Endothelial cell of umbilical vein (primary cell): Measurements from ENCODE around the gene BAD. TPM values are rescaled to one million over a fixed set of nuclear protein-coding genes. Genes with fewer than 3 reads are reported as not detected.
"Not testable (repeated sequence)": the region's sequence is repeated elsewhere in the genome, so short reads cannot be mapped to it uniquely, and the experiment has no call there.

ENCODE experiments used
- BruUV-seq: library from RNA; stranded (reverse); fragments of 400-500 nt; replicated peaks from 2 replicates; lab custom pipeline; 2021; lab: Mats Ljungman, UMichigan
- CTCF ChIA-PET: fragments of 300-600, 350-600 bp; sonication (Branson Sonifier 250); formaldehyde crosslinking; loops from one replicate; lab custom pipeline; 2021; ENCODE audit warnings: antibody characterized with exemption, inconsistent platforms; lab: Charles Lee
- POLR2A ChIA-PET: fragments of 300-600, 350-600 bp; sonication (Branson Sonifier 250); formaldehyde crosslinking; loops from one replicate; lab custom pipeline; 2021; ENCODE audit warnings: antibody characterized with exemption, inconsistent platforms; lab: Charles Lee
- DNase-seq: peaks from one replicate; pipeline ENCODE4 v3.0.0-alpha.2; 2011; ENCODE audit warnings: low read depth, low spot score
- FAIRE-seq: peaks from 2 replicates; lab custom pipeline; 2011; peaks lifted over from hg19 to GRCh38; lab: Jason Lieb, UNC
- H2AFZ ChIP-seq: 2 replicates; pipeline ENCODE4 v1.6.0; 2012; ENCODE audit warnings: low read depth, low read length, control low read depth, inconsistent platforms
- H3K27ac ChIP-seq: 2 replicates; pipeline ENCODE4 v1.5.1; 2011; ENCODE audit warnings: low read depth, mild to moderate bottlenecking, control low read depth, low read length, moderate library complexity; ENCODE audit not compliant: insufficient read depth
- H3K27me3 ChIP-seq, 2 experiments: 2 replicates each; pipeline versions ENCODE4 v1.6.0 to v1.6.1; 2011; ENCODE audit warnings: low read length in 2 of 2, mixed read lengths in 1 of 2; ENCODE audit not compliant: control insufficient read depth in 2 of 2, insufficient read depth in 2 of 2
- H3K36me3 ChIP-seq, 2 experiments: 2 replicates in 1 of 2; 3 replicates in 1 of 2; pipeline ENCODE4 v1.5.1; 2011; ENCODE audit warnings: low read length in 2 of 2, mild to moderate bottlenecking in 1 of 2, moderate library complexity in 1 of 2; ENCODE audit not compliant: control insufficient read depth in 2 of 2, insufficient read depth in 2 of 2; ENCODE audit errors: extremely low read depth in 1 of 2
- H3K4me1 ChIP-seq: 3 replicates; pipeline ENCODE4 v1.5.1; 2011; ENCODE audit warnings: mild to moderate bottlenecking, low read length; ENCODE audit not compliant: control insufficient read depth, insufficient read depth; ENCODE audit errors: extremely low read depth
- H3K4me2 ChIP-seq: 2 replicates; pipeline ENCODE4 v1.6.1; 2011; ENCODE audit warnings: low read length, control low read depth, mixed read lengths; ENCODE audit not compliant: insufficient read depth
- H3K4me3 ChIP-seq, 3 experiments: fragments of 200-600 bp in 1 of 3; sonication (generic), shearing (Covaris generic) in 1 of 3; replicated peaks in 1 of 3; 2 replicates each; pipeline ENCODE4 v1.5.1; 2011 to 2016; ENCODE audit warnings: control low read depth in 3 of 3, low read length in 3 of 3, mild to moderate bottlenecking in 2 of 3, inconsistent platforms in 1 of 3, low read depth in 1 of 3, moderate library complexity in 1 of 3; ENCODE audit not compliant: insufficient read depth in 1 of 3
- H3K79me2 ChIP-seq: 2 replicates; pipeline ENCODE4 v1.6.0; 2012; ENCODE audit warnings: low read length, inconsistent platforms; ENCODE audit not compliant: control insufficient read depth, insufficient read depth
- H3K9ac ChIP-seq: replicated peaks from 2 replicates; pipeline ENCODE3; 2011; ENCODE audit warnings: low read length, control low read depth; ENCODE audit not compliant: insufficient read depth; ENCODE audit errors: extremely low read depth
- H3K9me1 ChIP-seq: replicated peaks from 3 replicates; pipeline ENCODE4 v1.6.0; 2011; ENCODE audit warnings: mild to moderate bottlenecking, low read length; ENCODE audit not compliant: control insufficient read depth, insufficient read depth; ENCODE audit errors: extremely low read depth
- H3K9me3 ChIP-seq: replicated peaks from 2 replicates; pipeline ENCODE4 v1.5.1; 2012; ENCODE audit warnings: low read length, inconsistent platforms; ENCODE audit not compliant: control insufficient read depth, insufficient read depth
- H4K20me1 ChIP-seq: replicated peaks from 2 replicates; pipeline ENCODE3; 2011; ENCODE audit warnings: mild to moderate bottlenecking, low read length; ENCODE audit not compliant: control insufficient read depth, insufficient read depth; ENCODE audit errors: extremely low read depth
- EZH2 ChIP-seq: IDR thresholded peaks from 2 replicates; pipeline ENCODE4 v1.6.1; 2012; ENCODE audit warnings: borderline replicate concordance, low read depth, mild to moderate bottlenecking, moderate library complexity, low read length, inconsistent platforms; ENCODE audit not compliant: severe bottlenecking
- FOS ChIP-seq: IDR thresholded peaks from 2 replicates; pipeline ENCODE4 v1.6.1; 2011; ENCODE audit warnings: mild to moderate bottlenecking, low read length, moderate library complexity, borderline replicate concordance; ENCODE audit not compliant: insufficient read depth
- GATA2 ChIP-seq: IDR thresholded peaks from 2 replicates; pipeline ENCODE4 v1.7.0; 2011; ENCODE audit warnings: low read depth, mild to moderate bottlenecking, moderate library complexity, mixed read lengths, low read length; ENCODE audit not compliant: insufficient read length, insufficient read depth
- JUN ChIP-seq: IDR thresholded peaks from 2 replicates; pipeline ENCODE4 v1.6.1; 2011; ENCODE audit warnings: borderline replicate concordance, low read depth; ENCODE audit not compliant: insufficient read length, insufficient read depth
- MYC ChIP-seq: IDR thresholded peaks from one replicate; pipeline ENCODE4 v1.6.1; 2011; ENCODE audit warnings: mild to moderate bottlenecking, low read depth, low read length
- POLR2A ChIP-seq: IDR thresholded peaks from 2 replicates; pipeline ENCODE4 v1.6.1; 2012; ENCODE audit warnings: low read depth, mild to moderate bottlenecking, control low read depth, low read length
- POLR2AphosphoS5 ChIP-seq: IDR thresholded peaks from 2 replicates; pipeline ENCODE4 v1.6.1; 2012; ENCODE audit warnings: low read depth, mild to moderate bottlenecking, control low read depth, low read length, moderate library complexity; ENCODE audit not compliant: insufficient read depth
- dilution Hi-C: fragments of 300-500 bp; cut with MboI; formaldehyde crosslinking; loops from one replicate; pipeline ENCODE4 v1.15.0; 2019; ENCODE audit warnings: low sequenced_read_pairs; ENCODE audit not compliant: extremely low pct_ligation_motif_present
- intact Hi-C: fragments of 100-400 bp; cut with micrococcal nuclease; formaldehyde crosslinking; loops from one replicate; pipeline ENCODE4 v1.10.0; 2022
- polyA plus RNA-seq, 4 experiments: library from polyadenylated mRNA; depleted of rRNA in 3 of 4; stranded (reverse) in 3 of 4; unstranded in 1 of 4; fragments of >200 nt; gene quantifications; 2 replicates each; pipeline versions ENCODE4 v1.2.1 to v1.2.3, GENCODE V29; 2011 to 2012; ENCODE audit warnings: missing spikeins in 1 of 4
- total RNA-seq: library from RNA; stranded (reverse); gene quantifications from 2 replicates; pipeline ENCODE4 v1.2.3, GENCODE V29; 2021

BAD gene
- total and polyA plus RNA-seq, 2 donors (not counting 3 experiments of a cell fraction or from before 2014, with no cell fraction given) = 65.3 to 88.0 TPM

DNA sequence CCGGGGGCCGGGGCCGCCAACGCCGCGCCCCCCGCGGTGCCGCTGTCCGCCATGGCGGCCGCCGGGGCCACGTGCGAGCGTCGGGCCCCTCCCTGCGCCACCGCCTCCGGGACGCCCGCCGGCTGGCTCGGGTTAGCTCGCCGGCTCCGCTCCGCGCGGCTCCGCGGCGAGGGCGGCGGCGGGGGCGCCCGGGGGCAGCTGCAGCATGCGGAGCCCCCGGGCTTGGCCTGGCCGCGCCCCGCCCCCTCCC is 37.9 kb downstream of the BAD start:
- Histone ChIP-seq H3K4me3 (peak overlapping the region in 1 of 3 experiments; percentile 78), H3K4me1 (peaks cover 23% of the 10 kb centered on the region), H3K79me2 (peaks cover 40% of the 10 kb centered on the region), H3K36me3 (peaks cover 0 to 12% of the 10 kb centered on the region in 2 experiments)
- ChIA-PET POLR2A (interaction anchor here (0.6 to 2.2 kb wide), 2 partner anchors 17 to 22 kb away, joined by 4 to 10 read pairs; no protein-coding TSS in a partner anchor), CTCF (interaction anchor here (1.0 to 5.0 kb wide), 8 partner anchors 21 to 85 kb away, joined by 4 to 36 read pairs (median 6); partner anchors contain the start of genes CATSPERZ, ESRRA, PRDX5 and STIP1)
- H4K20me1 ChIP-seq, DNase-seq, H3K9me1 ChIP-seq, H3K9me3 ChIP-seq, FAIRE-seq, H2AFZ ChIP-seq, H3K27ac ChIP-seq, H3K9ac ChIP-seq, H3K27me3 ChIP-seq, dilution Hi-C loops, BruUV-seq, H3K4me2 ChIP-seq: not testable (repeated sequence)
- intact Hi-C loops = loop anchor here (2.0 kb wide), 1 partner anchor 38 kb away; the partner anchor contains the start of genes BAD and GPR137
- TF ChIP-seq POLR2AphosphoS5 = peak; percentile 40

DNA sequence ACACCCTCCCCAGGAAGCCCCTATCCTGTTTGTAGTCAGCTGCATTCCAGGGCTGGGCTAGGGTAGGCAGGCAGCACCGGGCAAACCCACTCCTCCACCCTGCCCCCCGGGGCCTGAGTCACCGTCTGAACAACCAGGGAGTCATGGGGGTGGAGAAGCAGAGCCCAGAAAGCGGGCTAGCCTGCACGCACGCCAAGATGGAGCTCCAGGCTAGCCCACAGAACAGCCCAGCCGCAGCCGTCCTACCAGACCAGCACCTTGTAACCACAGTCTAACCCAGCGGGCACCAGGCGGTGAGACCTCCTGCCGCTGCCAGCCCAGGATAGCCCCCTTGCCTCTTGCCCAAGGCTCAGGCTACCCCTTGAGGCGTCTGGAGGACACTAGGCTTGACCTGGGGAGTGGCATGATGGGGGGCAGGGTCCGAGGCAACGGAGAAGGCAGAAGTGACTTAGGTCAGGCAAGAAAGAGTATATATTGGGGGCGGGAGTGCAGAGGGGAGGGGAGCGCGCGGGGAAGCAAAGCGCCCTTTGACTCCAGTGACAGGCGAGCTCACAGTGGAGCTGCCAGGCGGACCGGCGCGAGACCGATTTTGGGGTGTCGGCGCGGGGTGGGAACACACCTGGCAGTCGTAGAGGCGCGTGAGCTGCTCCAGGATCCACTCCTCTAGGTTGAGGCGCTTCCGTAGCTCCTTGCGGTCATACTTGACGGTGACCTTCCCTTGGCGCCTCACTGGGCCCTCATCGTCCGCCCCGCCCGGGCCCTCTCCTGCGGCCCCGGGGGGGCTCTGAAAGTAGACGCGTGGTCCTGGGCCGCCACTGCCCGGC is 38.5 kb downstream of the BAD start:
- Histone ChIP-seq H3K4me3 (peak overlapping the region; percentile 67 to 78 (median 73)), H3K36me3 (peaks cover 0 to 12% of the 10 kb centered on the region in 2 experiments), H3K4me1 (peaks cover 23% of the 10 kb centered on the region), H3K4me2 (no peak overlapping the region), H3K27me3 (no peaks in the 10 kb centered on the region), H3K9me1 (no peaks in the 10 kb centered on the region), H2AFZ (no peak overlapping the region), H3K79me2 (peaks cover 40% of the 10 kb centered on the region), H4K20me1 (no peaks in the 10 kb centered on the region), H3K27ac (peak overlapping the region; percentile 47), H3K9ac (peak overlapping the region; percentile 67), H3K9me3 (no peaks in the 10 kb centered on the region)
- TF ChIP-seq GATA2 (no peak), POLR2A (peak; percentile 97), EZH2 (no peak), POLR2AphosphoS5 (peak; percentile 97), MYC (peak; percentile 24), JUN (peak; percentile 8), FOS (peak; percentile 92)
- dilution Hi-C loops = no loop called here
- ChIA-PET POLR2A (interaction anchor here (0.6 to 2.2 kb wide), 5 partner anchors 22 to 58 kb away, joined by 3 to 10 read pairs (median 5); no protein-coding TSS in a partner anchor), CTCF (interaction anchor here (0.9 to 5.0 kb wide), 11 partner anchors 9 to 109 kb away, joined by 3 to 36 read pairs (median 5); partner anchors contain the start of genes CATSPERZ, ESRRA, PRDX5 and STIP1)
- intact Hi-C loops = loop anchor here (2.0 kb wide), 1 partner anchor 39 kb away; the partner anchor contains the start of genes BAD and GPR137
- BruUV-seq = TSS peak; percentile 13
- peak; percentile 82 for DNase-seq
- peak; percentile 95 for FAIRE-seq
